Measurements from ENCODE around the gene INMT. TPM values are rescaled to one million over a fixed set of nuclear protein-coding genes. Genes with fewer than 3 reads are reported as not detected.

INMT gene
- total and polyA plus RNA-seq, 8 donors, result 1.8 to 27.2 (median 7.1) TPM

DNA sequence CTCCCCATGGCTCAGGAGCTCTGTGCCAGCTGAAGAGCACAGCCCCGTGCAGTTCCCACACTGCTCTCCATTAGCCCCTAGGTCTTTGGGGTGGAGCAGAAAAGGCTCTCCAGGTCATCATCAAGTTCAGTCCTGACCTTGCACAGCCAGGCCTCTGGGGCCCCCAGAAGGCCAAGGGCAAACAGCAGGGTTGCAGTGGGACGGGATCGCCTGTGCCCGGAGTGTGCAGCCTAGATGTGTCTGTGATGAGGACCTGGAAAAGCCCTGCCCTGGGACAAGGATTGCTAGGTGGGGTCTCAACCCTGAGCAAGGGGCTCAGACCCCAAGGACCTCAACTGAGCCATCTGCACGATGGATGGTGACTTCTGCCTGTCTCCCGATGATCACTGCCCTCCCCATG lies 549 bp downstream of the INMT start:
- DNase-seq, result no peak
- no peaks in the 10 kb centered on the region for H3K27me3 ChIP-seq
- peaks cover 16 to 59% (median 36%) of the 10 kb centered on the region in 4 donors for H3K4me1 ChIP-seq
- H3K36me3 ChIP-seq, result no peaks in the 10 kb centered on the region
- H3K27ac ChIP-seq, result peak overlapping the region in 4 of 5 donors; percentile 75 to 82 (median 78)
- TF ChIP-seq POLR2A (IDR thresholded peaks at IDR 0.05) (no peak), EP300 (IDR thresholded peaks at IDR 0.05) (no peak), POLR2AphosphoS5 (IDR thresholded peaks at IDR 0.05) (no peak)
- TF ChIP-seq, protein P1, sequence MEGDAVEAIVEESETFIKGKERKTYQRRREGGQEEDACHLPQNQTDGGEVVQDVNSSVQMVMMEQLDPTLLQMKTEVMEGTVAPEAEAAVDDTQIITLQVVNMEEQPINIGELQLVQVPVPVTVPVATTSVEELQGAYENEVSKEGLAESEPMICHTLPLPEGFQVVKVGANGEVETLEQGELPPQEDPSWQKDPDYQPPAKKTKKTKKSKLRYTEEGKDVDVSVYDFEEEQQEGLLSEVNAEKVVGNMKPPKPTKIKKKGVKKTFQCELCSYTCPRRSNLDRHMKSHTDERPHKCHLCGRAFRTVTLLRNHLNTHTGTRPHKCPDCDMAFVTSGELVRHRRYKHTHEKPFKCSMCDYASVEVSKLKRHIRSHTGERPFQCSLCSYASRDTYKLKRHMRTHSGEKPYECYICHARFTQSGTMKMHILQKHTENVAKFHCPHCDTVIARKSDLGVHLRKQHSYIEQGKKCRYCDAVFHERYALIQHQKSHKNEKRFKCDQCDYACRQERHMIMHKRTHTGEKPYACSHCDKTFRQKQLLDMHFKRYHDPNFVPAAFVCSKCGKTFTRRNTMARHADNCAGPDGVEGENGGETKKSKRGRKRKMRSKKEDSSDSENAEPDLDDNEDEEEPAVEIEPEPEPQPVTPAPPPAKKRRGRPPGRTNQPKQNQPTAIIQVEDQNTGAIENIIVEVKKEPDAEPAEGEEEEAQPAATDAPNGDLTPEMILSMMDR (IDR thresholded peaks at IDR 0.05), result no peak
- peak overlapping the region; percentile 6 to 44 (median 38) for H3K4me3 ChIP-seq
- H3K9me3 ChIP-seq, result no peaks in the 10 kb centered on the region
- intact Hi-C loops (cut with DNase I; ENCODE audit: low total_unique reads), result no loop called here
- 59 to 88% (median 87%) methylated on average over 5 to 6 of the region's 6 CpGs for WGBS, 5 donors

DNA sequence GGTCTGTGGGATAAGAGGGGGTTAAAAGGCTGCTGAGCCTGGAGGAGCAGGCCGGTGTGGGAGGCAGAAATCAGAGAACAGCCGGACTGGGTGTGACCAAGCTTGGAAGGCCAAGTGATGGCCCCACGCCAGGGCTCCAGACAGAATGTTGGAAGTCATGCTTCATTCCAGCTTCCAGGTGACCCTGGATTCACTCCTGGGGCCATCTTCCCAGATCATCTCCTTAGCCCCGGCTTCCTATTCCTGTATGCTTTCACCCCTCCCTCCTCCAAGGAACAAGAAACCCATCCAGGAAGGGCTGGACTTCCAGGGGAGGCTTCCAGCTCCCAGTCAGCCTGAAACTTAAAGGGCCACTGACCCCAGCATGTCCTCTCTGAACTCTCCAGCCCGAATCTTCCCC lies 1.0 kb downstream of the INMT start:
- WGBS, 5 donors, result 6 to 23% (median 14%) methylated on average over 5 of the region's 5 CpGs
- H3K9me3 ChIP-seq, result no peaks in the 10 kb centered on the region
- TF ChIP-seq POLR2AphosphoS5 (IDR thresholded peaks at IDR 0.05), result peak in 1 of 3 donors; percentile 38
- TF ChIP-seq, protein P1 (IDR thresholded peaks at IDR 0.05), result no peak
- peak overlapping the region in 4 of 5 donors; percentile 75 to 82 (median 78) for H3K27ac ChIP-seq
- peak; percentile 39 to 88 for DNase-seq
- H3K27me3 ChIP-seq, result no peaks in the 10 kb centered on the region
- intact Hi-C loops (cut with DNase I; ENCODE audit: low total_unique reads), result no loop called here
- no peaks in the 10 kb centered on the region for H3K36me3 ChIP-seq
- H3K4me1 ChIP-seq, result peaks cover 16 to 64% (median 39%) of the 10 kb centered on the region in 4 donors
- H3K4me3 ChIP-seq, result peak overlapping the region; percentile 6 to 44 (median 38)

DNA sequence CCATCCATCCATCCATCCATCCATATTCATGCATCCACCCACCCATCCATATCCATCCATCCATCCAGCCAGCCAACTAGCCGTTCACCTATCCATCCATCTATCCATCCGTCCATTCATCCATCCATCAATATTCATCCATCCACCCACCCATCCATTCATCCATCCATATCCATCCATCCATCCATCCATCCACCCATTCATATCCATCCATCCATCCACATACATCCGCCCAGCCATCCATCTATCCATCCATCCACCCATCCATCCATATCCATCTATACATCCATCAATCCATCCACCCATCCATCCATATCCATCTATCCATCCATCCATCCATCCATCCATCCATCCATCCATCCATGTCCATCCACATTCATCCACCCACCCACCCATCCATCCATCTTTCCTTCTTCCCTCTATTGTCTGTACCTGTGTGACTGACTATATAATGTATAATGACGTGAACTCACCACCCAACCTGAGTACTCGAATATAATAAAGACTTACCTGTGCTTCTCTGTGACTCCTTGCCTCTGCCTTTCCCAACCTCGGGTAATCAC lies 2.5 kb downstream of the INMT start:
- Histone ChIP-seq H3K27me3 (no peaks in the 10 kb centered on the region), H3K36me3 (no peaks in the 10 kb centered on the region), H3K4me3 (peak overlapping the region in 1 of 4 donors; percentile 43), H3K27ac (peak overlapping the region in 2 of 5 donors; percentile 80 to 82), H3K9me3 (no peaks in the 10 kb centered on the region), H3K4me1 (peaks cover 16 to 73% (median 39%) of the 10 kb centered on the region in 4 donors)
- 77 to 95% (median 90%) methylated on average over 6 of the region's 6 CpGs for WGBS, 5 donors
- intact Hi-C loops (cut with DNase I; ENCODE audit: low total_unique reads), result no loop called here
- TF ChIP-seq POLR2AphosphoS5 (IDR thresholded peaks at IDR 0.05), result no peak
- TF ChIP-seq POLR2A (IDR thresholded peaks at IDR 0.05), result no peak
- TF ChIP-seq, protein P1 (IDR thresholded peaks at IDR 0.05), result no peak
- no peak for TF ChIP-seq EP300 (IDR thresholded peaks at IDR 0.05)
- no peak for DNase-seq

DNA sequence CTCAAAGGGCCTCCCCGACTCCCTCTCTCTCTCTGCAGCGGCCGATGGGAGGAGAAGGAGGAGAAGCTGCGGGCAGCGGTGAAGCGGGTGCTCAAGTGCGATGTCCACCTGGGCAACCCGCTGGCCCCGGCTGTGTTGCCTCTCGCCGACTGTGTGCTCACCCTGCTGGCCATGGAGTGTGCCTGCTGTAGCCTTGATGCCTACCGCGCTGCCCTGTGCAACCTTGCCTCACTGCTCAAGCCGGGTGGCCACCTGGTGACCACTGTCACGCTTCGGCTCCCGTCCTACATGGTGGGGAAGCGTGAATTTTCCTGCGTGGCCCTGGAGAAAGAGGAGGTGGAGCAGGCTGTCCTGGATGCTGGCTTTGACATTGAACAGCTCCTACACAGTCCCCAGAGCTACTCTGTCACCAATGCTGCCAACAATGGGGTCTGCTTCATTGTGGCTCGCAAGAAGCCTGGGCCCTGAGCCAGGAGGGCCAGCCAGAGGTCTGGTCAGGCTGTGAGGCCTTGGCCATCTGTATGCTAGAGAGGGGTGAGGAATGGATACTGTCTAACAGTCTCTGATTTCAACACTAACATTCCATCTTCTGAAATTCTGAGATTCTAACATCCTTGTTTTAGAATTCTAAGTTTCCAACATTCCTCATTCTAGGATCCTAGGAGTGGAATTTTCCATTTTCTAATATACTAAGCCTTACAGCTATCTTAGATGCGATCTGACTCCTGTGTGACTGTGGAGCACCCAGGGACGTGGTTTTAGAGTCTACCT lies 3.6 kb downstream of the INMT start:
- WGBS, 5 donors, result 72 to 84% (median 83%) methylated on average over 10 to 22 of the region's 22 CpGs

More for the DNA sequence above, 3.6 kb downstream of the INMT start:
- H3K27me3 ChIP-seq, result no peaks in the 10 kb centered on the region
- peaks cover 16 to 69% (median 38%) of the 10 kb centered on the region in 4 donors for H3K4me1 ChIP-seq
- peak in 1 of 2 donors; percentile 85 for DNase-seq
- peak overlapping the region in 4 of 5 donors; percentile 32 to 75 (median 48) for H3K27ac ChIP-seq
- no peaks in the 10 kb centered on the region for H3K36me3 ChIP-seq
- H3K4me3 ChIP-seq, result no peak overlapping the region
- intact Hi-C loops (cut with DNase I; ENCODE audit: low total_unique reads), result no loop called here
- TF ChIP-seq EP300 (IDR thresholded peaks at IDR 0.05) (no peak), POLR2AphosphoS5 (IDR thresholded peaks at IDR 0.05) (no peak), POLR2A (IDR thresholded peaks at IDR 0.05) (no peak)
- TF ChIP-seq, protein P1 (IDR thresholded peaks at IDR 0.05), result no peak
- no peaks in the 10 kb centered on the region for H3K9me3 ChIP-seq
